COLO829 (cell line): ENCODE measurements around the gene BOLA1.
"Not testable (repeated sequence)": the region's sequence is repeated elsewhere in the genome, so short reads cannot be mapped to it uniquely, and the experiment has no call there.

Experiments used
- DNase-seq: peaks from one replicate; pipeline ENCODE4 v3.0.0; 2012; ENCODE audit warnings: low spot score

Gene BOLA1

GRCh38 chr1:149899460-149900284 is at the start of gene BOLA1:
BOLA1 (plus strand) TSS chr1:149899568; CDS start chr1:149900060, 492 bp downstream.
- DNase-seq, result peak; percentile 99

- no peak for DNase-seq
Observed at GRCh38 chr1:149849947-149850360, 49.4 kb upstream of the BOLA1 start.

GRCh38 chr1:149850732-149851345 is 48.5 kb upstream of the BOLA1 start:
- not testable (repeated sequence) for DNase-seq

- DNase-seq, result not testable (repeated sequence)
Observed at GRCh38 chr1:149851585-149852213, 47.7 kb upstream of the BOLA1 start.

- DNase-seq, result not testable (repeated sequence)
Observed at GRCh38 chr1:149852263-149852662, 47.1 kb upstream of the BOLA1 start.

- DNase-seq, result not testable (repeated sequence)
Observed at GRCh38 chr1:149860271-149860670, 39.1 kb upstream of the BOLA1 start.

- not testable (repeated sequence) for DNase-seq
Observed at GRCh38 chr1:149860684-149861496, 38.5 kb upstream of the BOLA1 start.

GRCh38 chr1:149861497-149862054 is 37.8 kb upstream of the BOLA1 start:
- not testable (repeated sequence) for DNase-seq

GRCh38 chr1:149866887-149867286 is 32.5 kb upstream of the BOLA1 start:
- DNase-seq, result not testable (repeated sequence)

- DNase-seq, result not testable (repeated sequence)
Observed at GRCh38 chr1:149873060-149873459, 26.3 kb upstream of the BOLA1 start.

GRCh38 chr1:149877211-149877946 is 22.0 kb upstream of the BOLA1 start:
- no peak for DNase-seq

- DNase-seq, result no peak
Observed at GRCh38 chr1:149879556-149879955, 19.8 kb upstream of the BOLA1 start.

- no peak for DNase-seq
Observed at GRCh38 chr1:149881876-149882275, 17.5 kb upstream of the BOLA1 start.

- no peak for DNase-seq
Observed at GRCh38 chr1:149883598-149884247, 15.6 kb upstream of the BOLA1 start.

GRCh38 chr1:149884433-149885338 is 14.7 kb upstream of the BOLA1 start:
- peak; percentile 45 for DNase-seq

- DNase-seq, result peak; percentile 78
Observed at GRCh38 chr1:149885339-149886120, 13.8 kb upstream of the BOLA1 start.

GRCh38 chr1:149886121-149886395 is 13.3 kb upstream of the BOLA1 start:
- DNase-seq, result not testable (repeated sequence)

GRCh38 chr1:149886396-149887195 is 12.8 kb upstream of the BOLA1 start:
- DNase-seq, result peak; percentile 98
